Renal cortical epithelial cell (primary cell): Measurements from ENCODE around the gene TEX36. TPM values are rescaled to one million over a fixed set of nuclear protein-coding genes. Genes with fewer than 3 reads are reported as not detected.
"Not testable (repeated sequence)": the region's sequence is repeated elsewhere in the genome, so short reads cannot be mapped to it uniquely, and the experiment has no call there.

ENCODE experiments used
- DNase-seq: peaks from one replicate; pipeline ENCODE4 v3.0.0-alpha.2; 2011; ENCODE audit warnings: low read depth
- total RNA-seq: library from RNA; depleted of rRNA; stranded (reverse); fragments of >200 nt; gene quantifications from 2 replicates; pipeline ENCODE4 v1.2.3, GENCODE V29; 2014

The TEX36 gene
- total RNA-seq, 1 donor from 2014 or later = not detected

DNA sequence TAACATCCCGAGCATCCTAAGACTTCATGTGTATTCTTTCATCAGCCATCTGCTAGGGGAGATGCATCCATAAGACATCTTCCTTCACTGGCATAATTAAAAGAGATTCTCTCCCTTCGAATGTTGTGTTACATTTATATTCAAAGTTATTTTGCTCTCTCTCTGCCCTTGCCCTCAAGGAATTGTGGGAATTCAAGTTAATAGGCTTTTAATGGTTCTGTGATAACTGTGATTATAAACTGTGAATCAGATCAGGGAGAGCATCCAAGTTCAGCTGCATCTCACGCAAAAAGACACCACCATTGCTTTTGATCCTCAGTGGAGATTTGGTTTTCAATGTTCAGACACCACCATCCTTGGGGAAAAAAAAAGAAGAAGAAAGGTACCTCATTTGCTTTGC, 9.2 kb upstream of the TEX36 start:
- no peak for DNase-seq

DNA sequence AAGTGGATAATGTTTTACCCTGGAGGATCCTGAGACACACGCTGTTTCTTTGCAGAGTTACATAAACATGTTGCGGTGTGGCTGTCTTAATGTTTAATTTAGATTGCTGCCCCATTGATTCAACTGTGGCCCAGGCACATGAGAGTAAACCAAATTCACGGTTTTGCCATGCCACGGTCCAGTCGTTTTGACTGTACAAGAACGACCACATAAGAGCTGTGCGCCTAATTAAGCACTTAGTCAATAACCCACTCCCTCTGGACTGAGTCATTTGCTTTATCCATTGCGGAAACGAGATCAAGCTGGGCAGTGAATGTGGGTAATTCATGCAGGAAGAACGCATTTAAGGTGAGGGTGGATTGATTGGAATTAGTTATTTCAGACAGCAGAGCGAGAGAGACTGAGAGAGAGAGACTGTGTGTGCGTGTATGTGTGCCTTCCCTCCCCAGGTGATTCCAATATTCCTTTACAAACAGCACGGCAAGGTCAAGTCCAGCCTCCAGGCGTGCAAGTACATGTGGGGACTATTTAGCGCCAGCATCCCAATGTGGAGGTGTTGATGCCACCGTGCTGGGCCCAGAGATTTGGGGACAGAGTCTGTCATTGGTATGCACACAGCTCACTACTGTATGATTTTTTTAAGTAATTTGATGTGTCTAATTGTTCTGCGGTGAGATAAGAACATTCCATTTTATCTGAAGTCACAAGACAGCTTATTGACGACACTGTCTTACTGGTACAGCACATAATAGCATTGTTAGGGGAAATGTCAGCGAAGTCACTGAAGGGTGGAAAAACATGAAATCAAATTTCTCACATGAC, 8.4 kb upstream of the TEX36 start:
- DNase-seq = peak; percentile 99

- no peak for DNase-seq
Observed at GRCh38 chr10:125689955-125690569, 7.1 kb upstream of the TEX36 start.

GRCh38 chr10:125687507-125688185, 4.7 kb upstream of the TEX36 start:
- no peak for DNase-seq

DNA sequence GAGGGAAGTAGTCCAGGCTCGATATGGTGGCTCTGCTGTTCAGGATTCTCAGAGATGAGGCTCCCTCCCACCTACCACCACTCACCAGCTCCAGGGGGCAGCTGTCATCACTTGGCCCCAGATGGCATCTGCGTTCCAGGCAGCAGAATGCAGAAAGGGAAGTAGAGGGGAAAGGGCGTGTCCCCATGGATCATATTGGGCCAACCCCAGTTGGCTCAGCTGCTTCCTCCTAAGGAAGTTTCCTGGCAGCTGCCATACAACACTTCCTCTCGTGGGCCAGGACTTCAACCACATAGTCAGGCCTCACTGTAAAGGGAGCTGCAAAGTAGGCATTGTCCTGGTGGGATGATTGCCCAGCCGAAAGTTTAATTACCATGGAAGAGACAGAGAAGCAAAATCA, 1.6 kb upstream of the TEX36 start:
- DNase-seq = no peak

GRCh38 chr10:125683821-125684220, 858 bp upstream of the TEX36 start:
- no peak for DNase-seq

GRCh38 chr10:125679436-125679835, 3.5 kb downstream of the TEX36 start:
- DNase-seq = no peak

GRCh38 chr10:125672884-125673283, 10.1 kb downstream of the TEX36 start:
- DNase-seq = no peak

DNA sequence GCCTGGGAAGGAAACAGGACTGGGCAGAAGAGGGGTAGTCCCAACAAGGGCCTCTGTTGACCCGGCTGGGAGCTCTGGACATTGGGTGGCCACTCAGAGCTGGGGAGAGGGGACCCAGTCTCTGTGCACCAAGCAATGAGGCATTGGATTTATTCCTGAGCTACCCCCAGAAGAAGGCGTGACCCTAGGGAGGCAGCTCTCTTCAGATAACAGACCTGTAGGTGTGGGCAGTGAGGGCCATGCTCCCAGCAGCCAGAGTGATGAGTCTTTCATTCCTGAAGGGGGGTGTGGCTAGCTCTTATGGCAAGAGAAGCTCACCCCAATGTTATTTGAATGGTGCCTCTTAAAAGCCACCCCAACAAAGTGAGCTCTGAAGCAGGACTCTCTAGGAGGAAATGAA, 20.4 kb downstream of the TEX36 start:
- no peak for DNase-seq

DNA sequence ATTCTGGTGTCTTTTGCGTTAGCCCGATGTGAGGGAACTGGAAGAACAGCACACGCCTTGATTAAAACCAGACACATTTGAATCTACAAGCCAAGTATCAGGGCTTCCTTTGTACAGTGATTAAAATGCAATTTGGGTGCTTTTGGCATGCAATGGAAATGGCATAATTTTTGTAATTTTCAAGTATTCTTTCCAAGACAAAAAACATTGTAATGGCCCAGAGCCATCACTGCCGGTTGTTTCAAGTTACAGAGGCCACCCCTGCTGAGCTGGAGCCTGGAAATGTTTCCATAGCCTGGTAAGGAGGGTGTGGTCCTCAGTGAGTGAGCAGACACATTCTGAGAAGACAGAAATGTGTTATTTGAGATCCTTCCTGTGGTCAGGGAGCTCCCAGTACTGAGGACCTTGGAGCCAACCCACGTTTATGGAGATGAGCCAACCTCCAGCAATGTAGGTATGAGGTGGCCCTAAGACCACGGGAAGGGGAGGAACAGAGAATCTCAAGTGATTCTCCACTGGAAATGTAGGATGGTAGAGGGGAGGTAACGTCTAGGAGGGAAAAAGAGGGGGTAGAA, 20.9 kb downstream of the TEX36 start:
- peak; percentile 45 for DNase-seq

- DNase-seq = no peak
Observed at GRCh38 chr10:125661431-125661940, 21.5 kb downstream of the TEX36 start.

- DNase-seq = no peak
Observed at GRCh38 chr10:125659071-125659470, 23.9 kb downstream of the TEX36 start.

- no peak for DNase-seq
Observed at GRCh38 chr10:125656523-125656922, 26.4 kb downstream of the TEX36 start.

DNA sequence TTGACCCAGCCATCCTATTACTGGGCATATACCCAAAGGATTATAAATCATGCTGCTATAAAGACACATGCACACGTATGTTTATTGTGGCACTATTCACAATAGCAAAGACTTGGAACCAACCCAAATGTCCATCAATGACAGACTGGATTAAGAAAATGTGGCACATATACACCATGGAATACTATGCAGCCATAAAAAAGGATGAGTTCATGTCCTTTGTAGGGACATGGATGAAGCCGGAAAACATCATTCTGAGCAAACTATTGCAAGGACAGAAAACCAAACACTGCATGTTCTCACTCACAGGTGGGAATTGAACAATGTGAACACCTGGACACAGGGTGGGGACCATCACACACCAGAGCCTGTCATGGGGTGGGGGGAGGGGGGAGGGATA, 29.9 kb downstream of the TEX36 start:
- DNase-seq = not testable (repeated sequence)

GRCh38 chr10:125646311-125646710, 36.7 kb downstream of the TEX36 start:
- DNase-seq = no peak

DNA sequence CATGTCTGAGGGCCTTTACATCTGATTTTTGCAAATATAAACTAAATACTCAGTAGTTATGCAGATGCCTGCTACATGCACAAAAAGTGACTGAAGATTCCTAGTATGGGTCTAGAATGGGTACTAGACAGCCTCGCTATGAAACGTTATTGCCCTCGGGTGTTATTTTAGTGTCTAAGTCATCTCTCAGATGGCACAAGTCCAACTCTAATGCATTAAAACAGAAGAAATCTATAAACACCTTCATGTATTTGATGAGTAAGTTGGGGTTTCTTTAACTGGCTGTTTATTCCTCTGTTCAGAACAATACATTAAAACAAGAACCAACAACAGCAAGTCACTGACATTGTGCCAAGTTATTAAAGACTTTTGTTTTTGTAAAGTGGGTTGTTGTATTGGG, 41.6 kb downstream of the TEX36 start:
- DNase-seq = no peak

- DNase-seq = no peak
Observed at GRCh38 chr10:125640653-125641052, 42.3 kb downstream of the TEX36 start.

DNA sequence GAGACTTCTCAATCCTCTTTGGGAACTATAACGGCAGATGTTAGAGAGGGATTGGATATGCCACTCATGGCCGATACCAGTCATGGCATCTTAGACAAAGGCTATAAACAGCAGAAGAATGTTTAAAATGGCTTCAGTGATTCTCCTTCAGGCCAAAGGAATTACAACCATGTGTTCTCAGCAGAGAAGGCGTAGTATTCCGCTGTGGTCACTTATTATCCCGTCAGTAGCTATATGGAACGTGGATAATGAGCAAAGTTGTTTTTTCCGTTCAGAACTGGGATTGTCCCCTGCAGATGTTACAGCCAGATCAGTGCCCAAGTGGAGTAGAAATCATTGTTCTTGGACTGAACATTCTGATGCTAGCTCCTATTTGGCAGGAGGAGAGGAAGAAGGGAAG, 43.1 kb downstream of the TEX36 start:
- no peak for DNase-seq

- no peak for DNase-seq
Observed at GRCh38 chr10:125638555-125638954, 44.4 kb downstream of the TEX36 start.

GRCh38 chr10:125637496-125637895, 45.5 kb downstream of the TEX36 start:
- no peak for DNase-seq

- no peak for DNase-seq
Observed at GRCh38 chr10:125634606-125635005, 48.4 kb downstream of the TEX36 start.

DNA sequence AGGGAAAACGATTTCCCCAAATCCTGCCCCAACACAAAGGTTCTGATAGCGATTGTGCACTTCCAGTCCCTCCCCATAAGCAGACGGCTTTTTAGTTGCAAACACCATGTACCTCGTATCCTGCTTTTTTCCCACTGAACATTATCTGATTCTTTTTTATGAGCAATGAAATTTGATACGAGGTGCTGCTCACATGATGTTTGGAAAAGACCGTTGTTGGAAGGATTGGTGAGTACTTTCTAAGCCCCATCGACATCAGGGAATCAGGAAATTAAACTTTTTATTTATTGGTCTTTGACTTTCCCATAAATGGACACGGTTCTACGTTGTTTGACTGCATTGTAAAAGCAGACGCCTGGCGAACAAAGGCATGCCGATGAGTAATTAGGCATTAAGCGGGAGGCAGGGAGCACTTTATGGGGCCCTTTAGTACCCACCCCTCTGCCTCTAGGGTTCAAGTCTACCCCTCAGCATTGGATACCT, 49.4 kb downstream of the TEX36 start:
- peak; percentile 72 for DNase-seq
